GM19023 (cell line): Measurements from ENCODE around the gene KIF7.

Source experiments
- ATAC-seq: cut with Tn5 transposase; IDR thresholded peaks from one replicate; pipeline ENCODE4 v1.9.1; 2021; ENCODE audit warnings: mild to moderate bottlenecking, moderate library complexity; ENCODE audit not compliant: unreplicated experiment

KIF7 gene

GRCh38 chr15:89669941-89670340, 14.7 kb upstream of the KIF7 start:
- no peak for ATAC-seq

- no peak for ATAC-seq
Measured at GRCh38 chr15:89669309-89669865, 14.1 kb upstream of the KIF7 start.

GRCh38 chr15:89668171-89668570, 12.9 kb upstream of the KIF7 start:
- ATAC-seq, result no peak

- ATAC-seq, result no peak
Measured at GRCh38 chr15:89667706-89667960, 12.4 kb upstream of the KIF7 start.

GRCh38 chr15:89666858-89667705, 11.8 kb upstream of the KIF7 start:
- ATAC-seq, result no peak

GRCh38 chr15:89666184-89666857, 11.1 kb upstream of the KIF7 start:
- ATAC-seq, result no peak

- no peak for ATAC-seq
Measured at GRCh38 chr15:89665449-89666181, 10.3 kb upstream of the KIF7 start.

GRCh38 chr15:89664441-89665350, 9.4 kb upstream of the KIF7 start:
- no peak for ATAC-seq

- ATAC-seq, result no peak
Measured at GRCh38 chr15:89662893-89663626, 7.8 kb upstream of the KIF7 start.

GRCh38 chr15:89660556-89660955, 5.3 kb upstream of the KIF7 start:
- no peak for ATAC-seq

GRCh38 chr15:89659295-89659694, 4.0 kb upstream of the KIF7 start:
- ATAC-seq, result no peak

- ATAC-seq, result no peak
Measured at GRCh38 chr15:89657686-89658200, 2.5 kb upstream of the KIF7 start.

GRCh38 chr15:89656116-89656815, 999 bp upstream of the KIF7 start:
- no peak for ATAC-seq

GRCh38 chr15:89654301-89654761, 936 bp downstream of the KIF7 start:
- ATAC-seq, result no peak

GRCh38 chr15:89653578-89653977, 1.7 kb downstream of the KIF7 start:
- ATAC-seq, result no peak

GRCh38 chr15:89652666-89653065, 2.6 kb downstream of the KIF7 start:
- no peak for ATAC-seq

- ATAC-seq, result no peak
Measured at GRCh38 chr15:89652131-89652530, 3.1 kb downstream of the KIF7 start.

- ATAC-seq, result no peak
Measured at GRCh38 chr15:89649716-89650115, 5.6 kb downstream of the KIF7 start.

GRCh38 chr15:89649013-89649625, 6.1 kb downstream of the KIF7 start:
- no peak for ATAC-seq
